ENCODE data around the gene CASP8. TPM values are rescaled to one million over a fixed set of nuclear protein-coding genes. Genes with fewer than 3 reads are reported as not detected.

The CASP8 gene
- total RNA-seq, 4 donors from 2014 or later: 4.9 to 17.9 (median 5.3) TPM

GRCh38 chr2:201261471-201261870 lies 1.1 kb downstream of the CASP8 start:
- TF ChIP-seq CTCF (IDR thresholded peaks at IDR 0.05) (no peak), POLR2AphosphoS5 (IDR thresholded peaks at IDR 0.05) (no peak), EP300 (IDR thresholded peaks at IDR 0.05) (no peak), POLR2A (IDR thresholded peaks at IDR 0.05; ENCODE audit: low read depth) (no peak)
- peak overlapping the region; percentile 3 to 34 (median 20) for H3K4me3 ChIP-seq
- peak; percentile 89 for DNase-seq (ENCODE audit: extremely low spot score)
- H3K36me3 ChIP-seq: peaks cover 0 to 3% (median 0%) of the 10 kb centered on the region in 4 donors
- H3K4me1 ChIP-seq: peaks cover 4 to 39% (median 34%) of the 10 kb centered on the region in 4 donors
- H3K27me3 ChIP-seq: no peaks in the 10 kb centered on the region
- no peaks in the 10 kb centered on the region for H3K9me3 ChIP-seq
- H3K27ac ChIP-seq (replicated peaks in 1 of 4): no peak overlapping the region
- WGBS: 72% methylated on average over 9 of the region's 9 CpGs
- intact Hi-C loops (cut with DNase I): no loop called here

GRCh38 chr2:201261906-201262305 lies 1.6 kb downstream of the CASP8 start:
- no peak overlapping the region for H3K27ac ChIP-seq (replicated peaks in 1 of 4)
- H3K36me3 ChIP-seq: peaks cover 0 to 8% (median 2%) of the 10 kb centered on the region in 4 donors
- TF ChIP-seq POLR2AphosphoS5 (IDR thresholded peaks at IDR 0.05) (no peak), CTCF (IDR thresholded peaks at IDR 0.05) (no peak), POLR2A (IDR thresholded peaks at IDR 0.05; ENCODE audit: low read depth) (no peak), EP300 (IDR thresholded peaks at IDR 0.05) (no peak)
- no peak for DNase-seq (ENCODE audit: extremely low spot score)
- H3K27me3 ChIP-seq: no peaks in the 10 kb centered on the region
- intact Hi-C loops (cut with DNase I): no loop called here
- H3K4me3 ChIP-seq: peak overlapping the region; percentile 3 to 34 (median 20)
- no peaks in the 10 kb centered on the region for H3K9me3 ChIP-seq
- 71% methylated on average over 2 of the region's 2 CpGs for WGBS
- peaks cover 4 to 39% (median 33%) of the 10 kb centered on the region in 4 donors for H3K4me1 ChIP-seq

- 83% methylated on average over 6 of the region's 6 CpGs for WGBS
- TF ChIP-seq EP300 (IDR thresholded peaks at IDR 0.05): no peak
- no peak for TF ChIP-seq CTCF (IDR thresholded peaks at IDR 0.05)
- TF ChIP-seq POLR2AphosphoS5 (IDR thresholded peaks at IDR 0.05): no peak
- TF ChIP-seq POLR2A (IDR thresholded peaks at IDR 0.05; ENCODE audit: low read depth): no peak
- no peak overlapping the region for H3K4me3 ChIP-seq
- H3K4me1 ChIP-seq: peaks cover 4 to 31% (median 26%) of the 10 kb centered on the region in 4 donors
- H3K27me3 ChIP-seq: no peaks in the 10 kb centered on the region
- DNase-seq (ENCODE audit: extremely low spot score): no peak
- H3K36me3 ChIP-seq: peaks cover 0 to 16% (median 5%) of the 10 kb centered on the region in 4 donors
- H3K9me3 ChIP-seq: no peaks in the 10 kb centered on the region
- H3K27ac ChIP-seq (replicated peaks in 1 of 4): no peak overlapping the region
- intact Hi-C loops (cut with DNase I): no loop called here
These were observed 2.4 kb downstream of the CASP8 start for GRCh38 chr2:201262718-201263117.

- no peaks in the 10 kb centered on the region for H3K9me3 ChIP-seq
- H3K4me3 ChIP-seq: no peak overlapping the region
- DNase-seq (ENCODE audit: extremely low spot score): no peak
- no peaks in the 10 kb centered on the region for H3K27me3 ChIP-seq
- no peak for TF ChIP-seq POLR2AphosphoS5 (IDR thresholded peaks at IDR 0.05)
- TF ChIP-seq CTCF (IDR thresholded peaks at IDR 0.05): no peak
- no peak for TF ChIP-seq EP300 (IDR thresholded peaks at IDR 0.05)
- no peak for TF ChIP-seq POLR2A (IDR thresholded peaks at IDR 0.05; ENCODE audit: low read depth)
- 83% methylated on average over 2 of the region's 2 CpGs for WGBS
- intact Hi-C loops (cut with DNase I): no loop called here
- H3K27ac ChIP-seq (replicated peaks in 1 of 4): no peak overlapping the region
- peaks cover 3 to 27% (median 24%) of the 10 kb centered on the region in 4 donors for H3K4me1 ChIP-seq
- peaks cover 0 to 23% (median 10%) of the 10 kb centered on the region in 4 donors for H3K36me3 ChIP-seq
These were observed 3.4 kb downstream of the CASP8 start for GRCh38 chr2:201263779-201264178.
